ENCODE results near the gene BCAT1.
"Not testable (repeated sequence)": the region's sequence is repeated elsewhere in the genome, so short reads cannot be mapped to it uniquely, and the experiment has no call there.

Gene BCAT1

DNA sequence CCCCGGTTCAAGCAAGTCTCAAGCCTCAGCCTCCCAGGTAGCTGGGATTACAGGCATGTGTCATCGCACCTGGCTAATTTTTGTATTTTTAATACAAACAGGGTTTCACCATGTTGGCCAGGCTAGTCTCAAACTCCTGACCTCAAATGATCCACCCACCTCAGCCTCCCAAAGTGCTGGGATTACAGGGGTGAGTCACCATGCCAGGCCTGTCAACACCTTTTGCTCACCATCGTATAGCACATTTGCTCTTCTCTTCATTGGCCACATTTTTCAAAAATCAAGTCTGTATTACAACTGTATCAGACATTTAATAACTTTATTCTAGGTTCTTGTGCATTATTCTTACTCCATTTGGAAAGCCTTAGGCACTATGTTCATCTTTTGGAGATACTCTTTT lies 50.3 kb downstream of the BCAT1 start:
- ATAC-seq, result no peak

DNA sequence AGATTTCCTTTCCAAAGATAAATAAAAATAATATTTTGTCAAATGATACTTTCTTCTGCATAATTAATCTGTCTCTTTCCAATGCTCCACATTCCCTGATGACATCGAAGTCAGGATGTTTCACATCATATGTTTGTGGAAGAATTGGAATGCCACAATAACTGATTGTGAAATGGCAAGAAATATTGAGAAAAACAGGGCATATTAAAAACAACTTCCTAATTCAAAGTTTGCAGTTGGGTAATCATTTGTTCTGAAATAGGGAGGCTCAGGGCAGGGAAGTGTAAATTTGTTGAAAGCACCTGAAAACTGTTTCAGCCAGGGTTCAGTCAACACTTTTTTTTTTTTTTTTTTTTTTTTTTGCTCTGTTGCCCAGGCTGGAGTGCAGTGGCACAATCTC lies 50.7 kb downstream of the BCAT1 start:
- no peak for ATAC-seq

DNA sequence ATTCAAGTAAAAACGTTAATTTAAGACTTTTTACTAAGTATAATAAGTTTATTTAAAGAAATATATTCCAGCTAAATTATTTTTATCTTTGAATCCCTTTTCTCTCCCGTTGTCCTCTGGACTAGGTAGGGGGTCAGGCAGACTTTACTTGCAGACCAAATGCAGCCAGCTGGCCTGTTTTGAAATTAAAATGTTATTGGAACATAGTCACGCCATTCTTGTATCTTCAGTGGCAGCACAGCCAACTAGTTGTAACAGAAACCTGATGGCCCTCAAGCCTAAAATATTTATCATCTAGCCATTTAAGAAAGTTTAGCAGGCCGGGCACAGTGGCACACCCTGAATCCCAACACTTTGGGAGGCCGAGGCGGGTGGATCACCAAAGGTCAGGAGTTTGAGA lies 52.7 kb downstream of the BCAT1 start:
- no peak for ATAC-seq

DNA sequence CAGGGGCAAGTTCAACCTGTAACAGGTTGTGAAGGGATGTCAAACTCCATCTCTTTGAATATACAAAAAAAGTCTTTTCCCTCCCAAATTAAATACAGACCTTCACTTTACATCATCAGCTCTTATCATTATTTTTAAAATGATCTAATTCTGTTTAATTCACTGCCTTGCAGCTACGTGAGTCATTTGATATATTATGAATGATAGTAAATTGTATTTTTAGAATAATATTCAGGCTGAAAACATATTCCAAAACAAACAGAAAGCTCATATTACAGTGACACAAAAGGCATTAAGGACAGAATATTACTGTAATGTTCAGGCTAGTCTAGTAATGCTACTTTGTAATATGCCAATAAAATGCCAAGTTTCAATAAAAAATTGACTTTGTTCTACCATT lies 53.3 kb downstream of the BCAT1 start:
- ATAC-seq, result no peak

GRCh38 chr12:24894879-24895278 lies 54.0 kb downstream of the BCAT1 start:
- no peak for ATAC-seq

DNA sequence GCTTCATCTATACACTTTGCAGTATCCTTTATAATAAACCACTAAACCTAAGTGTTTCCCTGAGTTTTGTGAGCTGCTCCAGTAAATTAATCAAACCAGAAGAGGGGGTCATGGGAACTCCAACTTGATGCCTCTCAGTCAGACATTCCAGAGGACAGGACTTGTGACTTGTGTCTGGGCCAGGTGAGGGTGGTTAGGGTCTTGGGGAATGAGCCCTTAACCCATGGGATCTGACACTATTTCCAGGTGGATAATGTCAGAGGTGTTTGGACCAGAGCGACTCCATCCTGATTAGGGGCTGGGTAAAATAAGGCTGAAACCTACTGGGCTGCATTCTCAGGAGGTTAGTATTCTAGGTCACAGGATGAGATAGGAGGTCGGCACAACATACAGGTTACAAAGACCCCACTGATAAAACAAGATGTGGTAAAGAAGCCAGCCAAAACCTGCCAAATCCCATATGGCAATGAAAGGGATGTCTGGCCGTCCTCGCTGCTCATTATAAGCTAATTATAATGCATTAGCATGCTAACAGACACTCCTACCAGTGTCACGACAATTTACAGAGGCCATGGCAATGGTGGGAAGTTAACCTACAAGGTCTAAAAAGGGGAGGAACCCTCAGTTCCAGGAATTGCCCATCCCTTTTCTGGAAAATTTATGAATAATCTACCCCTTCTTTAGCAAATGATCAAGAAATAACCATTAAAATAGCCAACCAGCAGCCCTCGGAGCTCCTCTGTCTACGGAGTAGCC lies 58.7 kb downstream of the BCAT1 start:
- ATAC-seq, result no peak

- ATAC-seq, result no peak
Measured at GRCh38 chr12:24889411-24889810, 59.5 kb downstream of the BCAT1 start.

- ATAC-seq, result no peak
Measured at GRCh38 chr12:24888813-24889212, 60.1 kb downstream of the BCAT1 start.

DNA sequence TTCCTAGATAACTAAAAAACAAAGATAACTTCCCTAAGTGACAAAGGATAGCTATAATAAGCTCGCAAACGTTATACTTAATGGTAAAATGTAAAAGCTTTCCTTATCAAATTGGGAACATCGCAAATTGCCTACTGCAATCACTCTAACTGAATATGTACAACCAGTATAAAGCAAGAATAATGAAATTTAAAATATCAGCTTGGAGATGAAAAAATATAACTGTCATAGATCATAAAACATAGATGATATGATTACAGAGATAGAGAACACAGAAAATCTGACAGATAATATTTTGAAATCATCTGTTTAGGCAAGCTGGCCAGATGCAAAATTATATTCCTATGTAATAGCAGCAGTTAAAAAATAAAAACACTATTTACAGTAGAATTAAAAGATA lies 64.0 kb downstream of the BCAT1 start:
- ATAC-seq, result no peak

- ATAC-seq, result no peak
Measured at GRCh38 chr12:24881724-24882371, 67.1 kb downstream of the BCAT1 start.

- no peak for ATAC-seq
Measured at GRCh38 chr12:24881227-24881626, 67.7 kb downstream of the BCAT1 start.

DNA sequence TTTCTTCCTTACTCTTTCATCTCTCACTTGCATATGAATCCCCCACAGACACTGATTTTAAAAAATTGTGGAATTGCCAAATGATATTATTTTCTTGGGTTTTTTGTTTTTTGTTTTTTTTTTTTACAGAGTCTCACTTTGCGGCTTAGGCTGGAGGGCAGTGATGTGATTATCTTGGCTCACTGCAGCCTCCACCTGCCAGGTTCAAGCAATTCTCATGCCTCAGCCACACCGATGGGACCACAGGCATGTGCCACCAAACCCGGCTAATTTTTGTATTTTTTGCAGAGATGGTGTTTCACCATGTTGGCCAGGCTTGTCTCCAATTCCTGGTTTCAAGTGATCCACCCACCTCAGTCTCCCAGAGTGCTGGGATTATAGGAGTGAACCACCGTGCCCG lies 68.2 kb downstream of the BCAT1 start:
- no peak for ATAC-seq

GRCh38 chr12:24879644-24880043 lies 69.3 kb downstream of the BCAT1 start:
- no peak for ATAC-seq

GRCh38 chr12:24875014-24875413 lies 73.9 kb downstream of the BCAT1 start:
- no peak for ATAC-seq

GRCh38 chr12:24872211-24872610 lies 76.7 kb downstream of the BCAT1 start:
- ATAC-seq, result no peak

- not testable (repeated sequence) for ATAC-seq
Measured at GRCh38 chr12:24866139-24866538, 82.8 kb downstream of the BCAT1 start.

DNA sequence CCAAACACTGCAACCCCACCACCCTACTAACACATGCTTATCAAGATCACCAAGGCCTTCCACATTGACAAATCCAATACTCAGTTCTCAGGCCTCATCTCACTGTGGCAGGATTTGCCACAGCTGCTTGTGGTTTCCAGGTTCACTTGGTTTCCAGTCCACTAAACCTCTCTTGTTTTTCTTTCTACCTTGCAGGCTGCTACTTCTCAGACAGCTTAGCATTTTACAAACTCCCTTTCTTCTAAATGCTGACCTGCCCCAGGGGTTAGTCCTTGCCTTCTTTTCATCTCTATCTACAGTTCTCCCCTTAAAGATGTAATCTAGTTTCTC lies 84.1 kb downstream of the BCAT1 start:
- ATAC-seq, result no peak

DNA sequence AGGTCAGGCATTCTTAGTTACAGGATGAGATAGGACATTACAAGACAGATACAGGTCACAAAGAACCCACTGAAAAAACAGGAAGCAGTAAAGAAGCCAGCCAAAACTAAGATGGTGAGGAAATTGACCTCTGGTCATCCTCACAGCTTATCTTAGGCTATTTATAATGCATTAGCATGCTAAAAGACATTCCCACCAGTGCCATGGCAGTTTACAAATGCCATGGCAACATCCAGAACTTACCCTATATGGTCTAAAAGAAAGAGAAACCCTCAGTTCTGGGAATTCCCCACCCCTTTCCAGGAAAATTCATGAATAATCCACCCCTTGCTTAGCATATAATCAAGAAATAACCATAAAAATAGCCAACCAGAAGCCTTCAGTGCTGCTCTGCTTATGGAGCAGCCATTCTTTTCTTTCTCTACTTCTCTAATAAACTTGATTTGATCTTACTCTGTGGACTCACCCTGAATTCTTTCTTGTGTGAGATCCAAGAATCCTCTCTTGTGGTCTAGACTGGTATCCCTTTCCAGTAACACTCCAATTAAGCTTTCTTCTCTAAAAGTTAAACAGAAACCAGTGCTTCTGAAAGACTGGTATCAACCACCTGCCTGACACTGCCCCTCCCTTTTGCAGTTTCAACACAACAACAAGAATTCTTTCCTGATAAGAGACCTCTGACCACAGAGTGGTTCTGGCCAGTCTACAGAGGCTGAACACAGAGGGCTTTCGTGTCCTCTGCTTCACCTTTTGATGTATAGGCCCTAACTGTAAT lies 86.9 kb downstream of the BCAT1 start:
- ATAC-seq, result peak in 1 of 2 donors; percentile 21

- ATAC-seq, result no peak
Measured at GRCh38 chr12:24860546-24860945, 88.4 kb downstream of the BCAT1 start.

DNA sequence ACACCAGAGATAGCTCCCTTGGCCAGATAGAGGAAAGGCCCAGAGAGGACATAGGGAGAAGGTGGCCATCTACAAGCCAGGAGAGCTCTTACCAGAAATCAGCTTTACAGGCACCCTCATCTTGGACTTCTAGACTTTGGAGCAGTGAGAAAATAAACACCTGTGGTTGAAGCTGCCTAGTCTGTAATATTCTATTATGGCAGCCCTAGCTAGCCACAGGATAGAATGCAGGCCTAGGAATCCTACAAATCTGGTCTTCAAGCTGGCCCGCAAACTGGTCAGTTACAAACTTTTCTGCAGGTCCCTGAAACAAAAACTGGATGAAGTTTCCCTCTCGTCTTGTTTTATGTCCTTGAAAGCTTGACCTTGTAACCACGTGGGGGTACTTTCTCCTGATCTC lies 92.4 kb downstream of the BCAT1 start:
- no peak for ATAC-seq

- ATAC-seq, result no peak
Measured at GRCh38 chr12:24854908-24855307, 94.0 kb downstream of the BCAT1 start.

DNA sequence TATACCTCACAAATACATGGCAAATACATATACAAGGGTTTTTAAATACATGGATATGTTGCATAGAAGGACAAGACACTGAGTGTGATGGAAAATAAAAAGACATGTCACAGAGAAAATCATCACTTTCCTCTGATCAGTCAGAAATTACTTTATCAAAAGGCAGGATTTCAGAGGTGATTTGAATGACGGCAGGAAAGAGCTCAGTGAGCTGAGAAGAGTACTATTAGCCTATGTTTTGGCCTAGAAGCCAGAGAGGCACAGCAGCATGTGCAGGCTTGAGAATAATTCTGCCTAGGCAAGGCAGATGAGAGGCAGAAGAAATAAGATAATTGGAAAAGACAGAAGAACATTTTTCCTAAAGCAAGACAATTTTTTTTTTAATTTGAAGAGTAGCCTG lies 94.9 kb downstream of the BCAT1 start:
- ATAC-seq, result no peak

- ATAC-seq, result no peak
Measured at GRCh38 chr12:24853588-24853987, 95.3 kb downstream of the BCAT1 start.

GRCh38 chr12:24853094-24853493 lies 95.8 kb downstream of the BCAT1 start:
- no peak for ATAC-seq
